SK-N-MC (cell line): Measurements from ENCODE around the gene ZNF391.

Experiments
- EZH2 ChIP-seq: fragments of 200-600 bp; sonication (generic); IDR thresholded peaks from one replicate; pipeline ENCODE4 v1.6.1; 2017; ENCODE audit warnings: antibody characterized with exemption
- FOXP2 ChIP-seq: optimal IDR thresholded peaks from 2 replicates; pipeline ENCODE3; 2011; ENCODE audit warnings: mild to moderate bottlenecking, moderate library complexity; ENCODE audit not compliant: insufficient read depth; ENCODE audit errors: extremely low read length, control extremely low read depth
- POLR2AphosphoS5 ChIP-seq: IDR thresholded peaks from 2 replicates; pipeline ENCODE4 v1.6.1; 2012; ENCODE audit warnings: mild to moderate bottlenecking, low read depth, low read length, borderline replicate concordance

- TF ChIP-seq EZH2 (no peak), POLR2AphosphoS5 (no peak), FOXP2 (no peak)
Measured at GRCh38 chr6:27375613-27376079, 12.9 kb upstream of the ZNF391 start.
